ENCODE data around the gene PACS2.
"Not testable (repeated sequence)": the region's sequence is repeated elsewhere in the genome, so short reads cannot be mapped to it uniquely, and the experiment has no call there.

The PACS2 gene

GRCh38 chr14:105314287-105315200 lies at the start of gene PACS2:
Gene PACS2 (plus strand): TSS chr14:105314748. CDS start chr14:105314919, 171 bp downstream.
- peak; percentile 60 to 69 for DNase-seq

DNA sequence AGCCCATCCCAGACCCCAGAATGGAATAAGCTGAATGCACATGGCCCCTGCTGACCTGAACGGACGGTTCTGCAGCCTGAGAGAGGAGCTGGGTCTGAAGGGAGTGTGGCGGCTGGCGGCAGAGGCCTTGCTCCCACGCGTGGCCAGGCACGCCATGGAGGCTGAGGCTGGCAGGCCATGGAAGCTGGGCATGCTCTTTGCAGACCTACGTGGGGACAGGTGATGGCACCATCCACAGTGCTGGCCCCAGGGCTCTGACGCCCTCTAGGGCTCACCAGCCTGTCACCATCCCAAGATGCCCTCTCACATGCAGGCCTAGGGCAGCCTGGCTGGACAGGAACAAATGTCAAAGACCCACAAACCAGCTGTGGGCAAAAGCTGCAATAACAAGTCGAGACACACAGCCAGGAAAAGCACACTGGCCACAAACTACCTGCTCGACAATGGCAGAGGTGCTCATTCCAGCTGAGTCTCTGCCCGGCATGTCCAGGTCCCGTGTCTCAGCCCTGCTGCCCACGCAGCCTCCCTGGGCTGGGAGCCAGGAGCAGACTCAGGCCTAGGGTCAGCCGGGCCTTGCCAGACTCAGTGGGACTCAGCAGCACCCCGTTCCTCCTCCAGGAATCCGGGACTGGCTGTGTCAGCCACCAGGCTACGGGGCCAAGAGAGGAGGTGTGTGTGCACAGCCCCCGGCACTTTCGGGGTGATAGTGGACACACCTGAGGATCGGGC lies 46.6 kb upstream of the PACS2 start:
- DNase-seq: no peak

- no peak for DNase-seq
Measured at GRCh38 chr14:105268736-105269354, 45.7 kb upstream of the PACS2 start.

GRCh38 chr14:105269405-105269804 lies 45.1 kb upstream of the PACS2 start:
- no peak for DNase-seq

- no peak for DNase-seq
Measured at GRCh38 chr14:105271224-105271890, 43.2 kb upstream of the PACS2 start.

- no peak for DNase-seq
Measured at GRCh38 chr14:105272623-105273022, 41.9 kb upstream of the PACS2 start.

- no peak for DNase-seq
Measured at GRCh38 chr14:105273062-105273461, 41.5 kb upstream of the PACS2 start.

GRCh38 chr14:105274637-105275036 lies 39.9 kb upstream of the PACS2 start:
- DNase-seq: no peak

DNA sequence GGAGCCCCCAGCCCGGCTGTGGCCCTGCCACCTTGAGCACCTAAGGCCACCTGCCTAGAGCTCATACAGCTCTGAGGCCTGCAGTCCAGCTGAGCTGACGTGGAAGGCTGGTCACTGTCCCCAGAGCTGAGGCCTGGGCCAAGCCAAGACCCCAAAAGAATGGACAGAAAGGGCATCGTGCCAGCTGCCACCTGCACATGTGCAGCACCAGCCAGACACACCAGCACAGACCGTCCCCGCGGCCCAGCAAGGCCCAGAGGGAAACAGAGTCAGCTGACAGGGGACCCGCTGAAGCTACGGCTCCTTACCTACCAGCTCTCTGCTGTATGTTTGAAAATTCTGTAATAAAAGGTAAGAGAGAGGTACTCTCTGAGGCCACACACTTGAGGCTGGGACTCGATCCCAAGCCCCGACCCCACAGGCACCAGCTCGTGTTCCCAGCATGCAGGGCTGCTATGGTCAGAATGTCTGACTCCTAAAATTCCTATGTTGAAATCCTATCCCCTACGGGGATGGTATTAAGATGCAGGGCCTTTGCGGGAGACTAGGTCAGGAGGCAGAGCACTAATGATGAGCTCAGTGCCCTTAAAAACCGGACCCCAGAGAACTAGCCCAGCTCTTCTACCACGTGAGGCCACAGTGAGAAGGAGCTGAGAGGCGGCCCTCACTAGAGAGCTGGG lies 39.1 kb upstream of the PACS2 start:
- no peak for DNase-seq

DNA sequence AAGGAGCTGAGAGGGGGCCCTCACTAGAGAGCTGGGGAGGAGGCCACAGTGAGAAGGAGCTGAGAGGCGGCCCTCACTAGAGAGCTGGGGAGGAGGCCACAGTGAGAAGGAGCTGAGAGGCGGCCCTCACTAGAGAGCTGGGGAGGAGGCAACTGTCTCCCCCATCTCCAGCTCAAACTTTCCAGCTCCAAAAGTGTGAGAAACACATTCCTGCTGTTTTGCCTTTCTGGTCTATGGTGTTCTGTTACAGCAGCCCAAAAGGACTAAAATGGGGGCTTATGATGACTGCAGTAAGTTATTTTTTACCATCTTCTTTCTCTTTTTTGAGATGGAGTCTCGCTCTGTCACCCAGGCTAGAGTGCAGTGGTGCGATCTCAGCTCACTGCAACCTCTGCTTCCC lies 37.1 kb upstream of the PACS2 start:
- not testable (repeated sequence) for DNase-seq

GRCh38 chr14:105279642-105280361 lies 34.7 kb upstream of the PACS2 start:
- DNase-seq: no peak

DNA sequence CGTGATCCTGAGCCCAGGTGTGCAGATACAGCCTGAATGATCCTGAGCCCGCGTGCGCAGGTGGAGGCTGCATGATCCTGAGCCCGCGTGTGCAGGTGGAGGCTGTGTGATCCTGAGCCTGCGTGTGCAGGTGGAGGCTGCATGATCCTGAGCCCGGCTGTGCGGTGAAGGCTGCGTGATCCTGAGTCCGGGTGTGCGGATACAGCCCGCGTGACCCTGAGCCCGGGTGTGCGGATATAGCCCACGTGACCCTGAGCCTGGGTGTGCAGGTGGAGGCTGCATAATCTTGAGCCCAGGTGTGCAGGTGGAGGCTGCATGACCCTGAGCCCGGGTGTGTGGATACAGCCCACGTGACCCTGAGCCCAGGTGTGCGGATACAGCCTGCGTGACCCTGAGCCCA lies 34.0 kb upstream of the PACS2 start:
- DNase-seq: no peak

DNA sequence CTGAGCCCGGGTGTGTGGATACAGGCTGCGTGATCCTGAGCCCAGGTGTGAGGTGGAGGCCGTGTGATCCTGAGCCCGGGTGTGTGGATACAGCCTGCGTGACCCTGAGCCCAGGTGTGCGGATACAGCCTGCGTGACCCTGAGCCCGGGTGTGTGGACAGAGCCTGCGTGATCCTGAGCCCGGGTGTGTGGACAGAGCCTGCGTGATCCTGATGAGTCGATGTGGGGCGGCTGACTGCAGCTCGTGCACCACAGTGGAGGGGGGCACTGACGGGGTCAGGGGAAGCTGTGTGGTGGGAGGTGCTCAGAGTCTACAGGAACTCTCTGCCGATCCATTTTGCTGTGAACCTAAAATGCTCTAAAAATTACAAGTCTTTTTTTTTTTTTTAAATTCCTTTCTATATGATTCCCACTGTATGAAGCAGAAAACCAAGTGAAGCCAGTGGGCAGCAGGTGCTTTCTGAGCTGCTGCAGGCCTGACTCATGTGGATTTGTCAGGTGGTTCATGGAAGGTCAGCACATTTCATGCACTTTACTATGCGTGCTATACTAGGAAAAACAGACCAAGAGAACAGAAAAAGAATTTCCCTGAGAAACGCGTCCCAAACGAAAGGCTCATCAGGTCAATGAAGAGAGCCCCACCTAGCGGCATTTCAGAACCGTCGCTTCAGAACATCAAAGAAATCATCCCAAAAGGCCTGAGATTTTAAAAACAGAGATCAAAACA lies 33.0 kb upstream of the PACS2 start:
- no peak for DNase-seq

GRCh38 chr14:105282098-105282725 lies 32.3 kb upstream of the PACS2 start:
- no peak for DNase-seq

GRCh38 chr14:105283028-105283427 lies 31.5 kb upstream of the PACS2 start:
- DNase-seq: no peak

- no peak for DNase-seq
Measured at GRCh38 chr14:105283899-105284298, 30.6 kb upstream of the PACS2 start.

DNA sequence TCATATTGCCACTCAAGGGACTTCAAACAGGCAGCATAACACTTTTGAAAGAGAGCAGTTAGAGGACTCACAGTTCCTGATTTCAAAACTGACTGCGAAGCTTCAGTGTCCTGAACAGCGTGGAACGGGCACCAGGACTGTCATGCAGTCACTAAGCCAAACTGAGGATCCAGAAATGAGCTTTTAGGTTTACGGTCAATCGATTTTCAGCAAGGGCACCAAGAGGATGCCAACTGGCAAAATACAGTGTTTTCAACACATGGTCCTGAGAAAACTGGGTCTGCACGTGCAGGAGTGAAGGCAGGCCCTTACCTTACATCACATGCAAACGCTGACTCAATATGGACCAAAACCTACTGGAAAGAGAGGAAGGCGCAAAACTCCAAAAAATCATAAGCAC lies 29.4 kb upstream of the PACS2 start:
- no peak for DNase-seq

DNA sequence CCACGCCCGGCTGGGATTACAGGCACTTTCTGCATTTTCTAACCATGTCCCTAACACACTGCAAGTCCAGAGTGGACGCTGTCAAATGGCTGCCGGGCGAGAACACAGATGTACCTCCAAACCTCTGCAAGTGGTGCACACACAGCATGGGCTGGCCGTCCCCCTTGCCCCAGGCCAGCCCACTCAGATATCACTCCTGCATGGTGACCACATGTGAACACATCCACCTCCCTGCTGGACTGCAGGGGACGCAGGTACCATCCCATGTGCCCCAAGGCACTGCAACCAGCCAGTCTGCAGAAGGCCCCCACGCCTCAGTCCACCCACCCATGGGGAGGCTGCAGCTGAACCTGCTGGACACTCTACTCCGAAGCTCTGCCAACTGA lies 27.8 kb upstream of the PACS2 start:
- no peak for DNase-seq

DNA sequence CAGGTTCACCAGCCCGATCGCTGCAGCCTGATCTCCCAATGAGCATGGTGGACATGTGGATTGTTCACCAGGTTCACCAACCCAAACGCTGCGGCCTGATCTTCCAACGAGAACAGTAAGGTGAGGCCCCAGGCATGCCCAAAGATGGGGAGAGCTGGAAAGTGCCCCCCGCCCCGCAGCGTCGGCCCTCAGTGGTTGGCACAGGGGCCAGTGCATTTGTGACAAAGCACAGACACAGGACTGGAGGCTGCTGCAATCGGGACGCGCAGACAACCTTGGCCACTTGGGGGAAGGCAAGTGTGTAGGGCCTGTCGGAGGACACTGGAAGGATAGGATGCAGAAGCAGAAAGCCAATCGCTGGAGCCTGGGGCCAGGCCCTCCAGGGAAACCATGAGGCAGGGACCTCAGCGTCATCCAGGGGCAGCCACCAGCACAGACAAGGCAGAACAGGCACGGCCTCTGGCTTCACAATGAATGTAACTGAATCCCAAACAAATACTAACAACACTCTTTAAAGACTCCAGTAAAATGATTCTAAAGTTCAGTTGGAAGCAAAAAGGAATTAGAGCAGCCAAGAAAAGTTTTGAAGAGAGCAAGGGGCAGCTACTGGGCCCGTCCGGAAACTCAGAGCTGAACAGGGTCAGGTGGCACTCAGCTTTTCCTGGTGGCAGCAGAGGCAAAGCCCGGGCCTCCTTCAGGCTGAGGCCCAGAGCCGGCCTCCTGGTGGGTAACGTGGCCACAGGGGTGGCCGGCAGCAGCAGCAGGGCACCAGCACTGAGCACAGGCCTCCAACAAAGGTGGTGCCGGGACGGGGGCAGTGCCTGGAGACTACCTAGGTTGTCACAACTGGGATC lies 27.1 kb upstream of the PACS2 start:
- DNase-seq: no peak

DNA sequence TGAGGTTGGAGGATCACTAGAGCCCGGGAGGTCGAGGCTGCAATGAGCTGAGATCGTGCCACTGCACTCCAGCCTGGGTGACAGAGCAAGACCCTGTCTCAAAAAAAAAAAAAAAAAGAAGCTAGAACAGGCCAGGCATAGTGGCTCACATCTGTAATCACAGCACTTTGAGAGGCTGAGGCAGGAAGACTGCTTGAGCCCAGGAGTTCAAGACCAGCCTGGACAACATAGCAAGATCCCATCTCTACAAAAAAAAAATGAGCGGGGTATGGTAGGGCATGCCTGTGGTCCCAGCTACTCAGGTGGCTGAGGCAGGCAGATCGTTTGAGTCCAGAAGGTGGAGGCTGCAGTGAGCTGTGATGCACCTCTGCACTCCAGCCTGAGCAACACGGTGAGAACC lies 25.6 kb upstream of the PACS2 start:
- DNase-seq: not testable (repeated sequence)
